GM06990 (cell line): ENCODE measurements around the gene CBR3.

ENCODE experiments used
- DNase-seq: peaks from one replicate; pipeline ENCODE4 v3.0.0-alpha.2; 2011; ENCODE audit not compliant: insufficient read length; ENCODE audit errors: extremely low read depth
- H3K27me3 ChIP-seq: replicated peaks from 2 replicates; pipeline ENCODE4 v1.6.0; 2011; ENCODE audit warnings: low read length; ENCODE audit not compliant: control insufficient read depth, insufficient read depth
- H3K36me3 ChIP-seq: 2 replicates; pipeline ENCODE4 v1.5.1; 2011; ENCODE audit warnings: low read length; ENCODE audit not compliant: control insufficient read depth, insufficient read depth
- H3K4me3 ChIP-seq: replicated peaks from 2 replicates; pipeline ENCODE4 v1.5.1; 2011; ENCODE audit warnings: low read depth, mild to moderate bottlenecking, control low read depth, low read length
- TF ChIP-seq, protein P1 (sequence below): IDR thresholded peaks from 2 replicates; pipeline ENCODE4 v1.5.1; 2011; ENCODE audit warnings: low read length, control low read depth, mild to moderate bottlenecking, inconsistent platforms; ENCODE audit not compliant: insufficient read depth, poor library complexity, severe bottlenecking

The CBR3 gene

DNA sequence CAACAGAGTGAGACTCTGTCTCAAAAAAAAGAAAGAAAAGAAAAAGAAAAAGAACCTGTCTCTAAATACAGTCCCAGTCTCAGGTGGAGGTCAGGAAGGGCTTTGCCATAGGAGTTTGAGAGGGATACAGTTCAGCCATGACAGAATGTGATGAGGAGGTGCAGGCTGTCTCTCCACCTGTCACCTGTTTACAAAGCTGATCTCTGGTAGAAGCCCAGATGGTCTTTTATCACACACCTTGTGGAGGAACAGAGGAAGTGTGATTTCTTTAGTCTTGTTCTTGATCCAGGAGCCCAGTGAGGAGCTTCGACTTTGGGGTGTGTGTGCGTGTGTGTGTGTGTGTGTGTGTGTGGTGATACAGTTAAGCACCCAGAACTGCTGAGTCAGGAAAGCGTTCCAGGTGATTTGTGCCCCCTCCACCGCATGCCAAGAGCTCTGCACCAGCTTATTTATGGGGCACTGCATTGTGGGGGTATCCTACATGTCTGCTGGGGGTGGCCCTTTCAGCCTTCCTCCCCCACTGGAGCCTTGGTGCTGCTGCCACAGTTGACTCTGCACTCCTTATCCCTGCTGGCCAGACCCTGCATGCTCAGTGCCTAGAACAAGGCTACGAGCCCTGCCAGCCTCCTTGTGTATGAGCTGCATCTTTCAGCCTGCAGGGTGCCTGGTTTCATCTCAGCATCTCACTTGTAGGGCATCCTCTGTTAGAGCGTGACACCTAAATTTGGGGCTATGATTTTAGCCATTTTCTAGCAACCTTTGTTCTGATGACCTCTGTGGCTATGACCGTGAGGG lies 41.1 kb downstream of the CBR3 start:
- no peaks in the 10 kb centered on the region for H3K27me3 ChIP-seq
- TF ChIP-seq, protein P1, sequence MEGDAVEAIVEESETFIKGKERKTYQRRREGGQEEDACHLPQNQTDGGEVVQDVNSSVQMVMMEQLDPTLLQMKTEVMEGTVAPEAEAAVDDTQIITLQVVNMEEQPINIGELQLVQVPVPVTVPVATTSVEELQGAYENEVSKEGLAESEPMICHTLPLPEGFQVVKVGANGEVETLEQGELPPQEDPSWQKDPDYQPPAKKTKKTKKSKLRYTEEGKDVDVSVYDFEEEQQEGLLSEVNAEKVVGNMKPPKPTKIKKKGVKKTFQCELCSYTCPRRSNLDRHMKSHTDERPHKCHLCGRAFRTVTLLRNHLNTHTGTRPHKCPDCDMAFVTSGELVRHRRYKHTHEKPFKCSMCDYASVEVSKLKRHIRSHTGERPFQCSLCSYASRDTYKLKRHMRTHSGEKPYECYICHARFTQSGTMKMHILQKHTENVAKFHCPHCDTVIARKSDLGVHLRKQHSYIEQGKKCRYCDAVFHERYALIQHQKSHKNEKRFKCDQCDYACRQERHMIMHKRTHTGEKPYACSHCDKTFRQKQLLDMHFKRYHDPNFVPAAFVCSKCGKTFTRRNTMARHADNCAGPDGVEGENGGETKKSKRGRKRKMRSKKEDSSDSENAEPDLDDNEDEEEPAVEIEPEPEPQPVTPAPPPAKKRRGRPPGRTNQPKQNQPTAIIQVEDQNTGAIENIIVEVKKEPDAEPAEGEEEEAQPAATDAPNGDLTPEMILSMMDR: no peak
- H3K36me3 ChIP-seq: no peaks in the 10 kb centered on the region
- DNase-seq: no peak
- no peak overlapping the region for H3K4me3 ChIP-seq

DNA sequence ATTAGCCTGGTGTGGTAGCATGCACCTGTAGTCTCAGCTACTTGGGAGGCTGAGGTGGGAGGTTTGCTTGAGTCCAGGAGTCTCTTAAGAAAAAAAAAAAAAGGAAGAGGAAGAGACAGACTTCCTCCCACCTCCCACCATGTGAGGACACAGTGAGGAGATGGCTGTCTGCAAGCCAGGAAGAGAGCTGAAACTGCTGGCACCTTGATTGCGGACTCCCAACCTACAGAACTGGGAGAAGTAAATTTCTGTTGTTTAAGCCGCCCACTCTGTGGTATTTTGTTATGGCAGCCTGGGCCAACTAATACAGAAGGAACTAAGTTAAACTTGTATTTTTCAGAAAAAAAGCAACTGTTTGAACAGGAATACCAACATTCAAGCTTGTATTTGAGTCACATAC lies 43.5 kb downstream of the CBR3 start:
- no peaks in the 10 kb centered on the region for H3K36me3 ChIP-seq
- H3K27me3 ChIP-seq: no peaks in the 10 kb centered on the region
- TF ChIP-seq, protein P1: no peak
- no peak for DNase-seq
- H3K4me3 ChIP-seq: no peak overlapping the region

GRCh38 chr21:36179145-36179544 lies 44.3 kb downstream of the CBR3 start:
- DNase-seq: no peak
- H3K4me3 ChIP-seq: no peak overlapping the region
- no peaks in the 10 kb centered on the region for H3K36me3 ChIP-seq
- H3K27me3 ChIP-seq: no peaks in the 10 kb centered on the region
- TF ChIP-seq, protein P1: no peak

- TF ChIP-seq, protein P1: no peak
- DNase-seq: no peak
- Histone ChIP-seq H3K36me3 (no peaks in the 10 kb centered on the region), H3K27me3 (no peaks in the 10 kb centered on the region), H3K4me3 (no peak overlapping the region)
Observed at GRCh38 chr21:36180963-36181362, 46.1 kb downstream of the CBR3 start.

DNA sequence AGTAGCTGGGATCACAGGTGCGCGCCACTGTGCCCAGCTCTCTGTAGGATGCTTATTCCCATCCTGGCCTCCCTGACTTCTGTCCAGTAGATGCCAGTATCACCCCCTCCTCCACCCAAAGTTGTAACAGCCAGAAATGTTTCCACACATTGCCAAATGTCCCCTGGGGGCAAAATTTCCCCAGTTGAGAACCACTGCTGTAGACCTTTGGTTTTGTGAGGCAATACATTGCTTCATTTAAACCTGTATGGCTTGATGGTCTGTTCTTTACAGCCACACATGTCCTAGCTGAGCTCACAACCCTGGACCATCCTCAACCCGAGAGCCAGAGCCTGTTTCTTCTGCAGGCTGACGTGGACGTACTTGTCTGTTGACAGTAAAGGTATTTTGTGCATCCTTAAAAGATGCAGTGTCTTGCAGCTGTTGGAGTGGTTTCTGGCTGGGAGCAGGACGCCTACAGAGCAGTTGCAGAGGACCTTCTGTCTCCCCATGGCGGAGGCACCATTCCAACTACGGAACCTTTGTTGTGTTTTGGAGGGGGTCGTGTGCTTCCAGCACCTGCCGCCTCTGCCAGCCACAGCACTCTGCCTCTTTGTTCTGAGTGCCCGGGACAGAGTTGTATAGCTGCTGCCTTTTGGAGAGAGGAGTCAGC lies 48.4 kb downstream of the CBR3 start:
- H3K4me3 ChIP-seq: no peak overlapping the region
- H3K36me3 ChIP-seq: no peaks in the 10 kb centered on the region
- no peak for DNase-seq
- no peaks in the 10 kb centered on the region for H3K27me3 ChIP-seq
- TF ChIP-seq, protein P1: no peak
